RKO (cell line): ENCODE results near the gene LSM10.

Experiments
- DNase-seq: peaks from one replicate; pipeline ENCODE4 v3.0.0-alpha.2; 2016; ENCODE audit warnings: low spot score

Gene LSM10

DNA sequence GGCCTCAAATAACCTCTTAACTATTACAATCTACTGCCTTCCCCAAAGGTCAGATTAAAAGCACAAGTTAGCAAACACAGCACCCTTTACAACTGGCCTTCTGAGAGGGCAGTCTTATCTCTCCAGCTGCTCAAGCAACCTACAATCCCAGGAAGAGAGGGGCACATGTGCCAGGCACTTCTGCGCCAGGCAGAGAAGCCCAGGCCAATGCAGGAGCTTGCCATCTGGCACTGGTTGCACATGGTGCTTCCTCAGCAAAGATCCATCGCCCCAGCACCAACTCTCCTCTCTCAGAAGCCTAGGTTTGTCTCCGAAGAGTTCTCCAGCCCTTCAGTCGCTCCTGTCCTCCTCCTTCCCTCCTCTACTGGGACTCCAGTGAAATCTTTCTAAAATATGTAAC is 14.5 kb downstream of the LSM10 start:
- DNase-seq: no peak

DNA sequence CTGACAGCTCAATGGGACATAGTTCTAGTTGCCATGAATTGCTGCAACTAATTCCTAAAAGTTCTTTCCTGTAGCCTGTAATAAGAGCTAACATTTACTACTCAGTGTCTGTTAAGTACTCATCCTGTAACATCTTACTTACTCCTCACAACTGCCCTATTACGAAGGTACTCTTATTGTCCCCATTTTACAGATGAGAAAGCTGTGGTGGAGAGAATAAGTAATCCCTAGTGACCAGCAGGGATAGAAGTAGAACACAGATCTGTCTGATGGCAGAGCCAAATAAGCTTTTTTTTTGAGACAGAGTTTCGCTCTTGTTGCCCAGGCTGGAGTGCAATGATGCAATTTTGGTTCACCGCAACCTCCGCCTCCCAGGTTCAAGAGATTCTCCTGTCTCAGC is 15.0 kb downstream of the LSM10 start:
- DNase-seq: no peak

DNA sequence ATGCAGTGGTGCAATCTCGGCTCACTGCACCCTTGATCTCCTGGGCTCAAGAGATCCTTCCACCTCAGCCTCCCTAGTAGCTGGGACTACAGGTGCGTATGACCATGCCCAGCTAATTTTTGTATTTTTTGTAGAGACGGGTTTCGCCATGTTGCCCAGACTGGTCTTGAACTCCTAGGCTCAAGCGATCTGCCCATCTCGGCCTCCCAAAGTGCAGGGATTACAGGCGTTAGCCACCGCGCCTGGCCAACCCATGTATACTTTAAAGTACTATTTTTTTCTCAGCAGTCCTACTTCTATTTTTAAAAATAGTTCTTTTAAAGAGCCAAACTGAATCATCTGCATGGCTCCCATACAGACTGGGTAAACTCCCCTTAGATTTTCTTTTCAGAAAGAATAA is 15.5 kb downstream of the LSM10 start:
- no peak for DNase-seq

DNA sequence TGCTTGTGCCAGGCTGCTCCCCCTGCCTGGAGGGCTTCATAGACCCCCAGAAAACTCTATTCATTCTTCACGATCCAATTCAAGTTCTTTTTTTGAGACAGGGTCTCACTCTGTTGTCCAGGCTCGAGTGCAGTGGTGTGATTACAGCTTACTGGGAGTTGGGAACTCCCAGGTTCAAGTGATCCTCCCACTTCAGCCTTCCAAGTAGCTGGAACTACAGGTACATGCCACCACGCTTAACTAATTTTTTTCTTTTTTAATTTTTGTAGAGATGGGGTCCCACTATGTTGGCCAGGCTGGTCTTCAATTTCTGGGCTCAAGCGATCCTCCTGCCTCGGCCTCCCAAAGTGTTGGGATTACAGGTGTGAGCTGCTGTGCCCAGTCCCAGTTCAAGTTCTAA is 16.3 kb downstream of the LSM10 start:
- no peak for DNase-seq

DNA sequence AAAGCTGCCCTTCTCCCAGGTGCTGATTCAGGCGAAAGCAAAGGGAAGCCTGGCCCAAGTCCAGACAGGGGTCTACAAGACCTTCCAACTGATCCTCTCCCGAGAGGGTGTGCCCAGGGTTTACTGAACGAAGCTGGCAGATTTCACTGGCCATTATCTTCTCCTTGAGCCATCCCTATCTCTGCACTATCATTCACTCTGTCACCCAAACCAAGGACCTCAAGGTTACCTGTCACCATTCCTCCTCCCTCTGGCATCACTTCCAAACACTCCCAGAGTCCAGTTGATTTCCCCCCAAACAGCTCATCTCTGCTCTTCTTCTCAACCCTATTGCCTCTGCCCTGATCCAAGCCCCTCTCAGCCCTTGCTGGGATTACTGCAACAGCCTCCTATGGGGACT is 16.9 kb downstream of the LSM10 start:
- DNase-seq: no peak

DNA sequence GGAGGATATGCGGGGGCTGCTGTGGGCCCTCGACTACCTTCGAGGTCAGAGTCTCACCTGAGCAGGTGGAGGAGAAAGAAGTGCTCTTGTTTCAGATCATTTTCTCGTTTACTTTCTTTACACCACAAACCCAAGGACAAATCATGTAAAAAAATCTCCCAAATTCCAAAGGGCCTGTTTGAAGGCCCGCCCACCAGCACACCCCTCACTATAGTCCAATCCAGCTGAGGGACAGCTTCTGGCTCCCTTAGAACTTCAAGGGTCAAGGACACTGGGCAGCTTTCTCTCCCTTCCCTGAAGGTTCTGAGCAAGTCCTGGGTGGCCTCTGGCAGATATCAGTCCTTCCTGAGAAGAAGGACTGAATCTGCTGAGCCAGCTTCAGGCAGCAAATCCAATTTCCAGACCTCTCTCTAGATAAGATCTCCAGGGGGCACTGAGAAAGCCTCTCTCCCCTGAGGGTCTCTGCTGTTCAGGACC is 17.5 kb downstream of the LSM10 start:
- DNase-seq: no peak

DNA sequence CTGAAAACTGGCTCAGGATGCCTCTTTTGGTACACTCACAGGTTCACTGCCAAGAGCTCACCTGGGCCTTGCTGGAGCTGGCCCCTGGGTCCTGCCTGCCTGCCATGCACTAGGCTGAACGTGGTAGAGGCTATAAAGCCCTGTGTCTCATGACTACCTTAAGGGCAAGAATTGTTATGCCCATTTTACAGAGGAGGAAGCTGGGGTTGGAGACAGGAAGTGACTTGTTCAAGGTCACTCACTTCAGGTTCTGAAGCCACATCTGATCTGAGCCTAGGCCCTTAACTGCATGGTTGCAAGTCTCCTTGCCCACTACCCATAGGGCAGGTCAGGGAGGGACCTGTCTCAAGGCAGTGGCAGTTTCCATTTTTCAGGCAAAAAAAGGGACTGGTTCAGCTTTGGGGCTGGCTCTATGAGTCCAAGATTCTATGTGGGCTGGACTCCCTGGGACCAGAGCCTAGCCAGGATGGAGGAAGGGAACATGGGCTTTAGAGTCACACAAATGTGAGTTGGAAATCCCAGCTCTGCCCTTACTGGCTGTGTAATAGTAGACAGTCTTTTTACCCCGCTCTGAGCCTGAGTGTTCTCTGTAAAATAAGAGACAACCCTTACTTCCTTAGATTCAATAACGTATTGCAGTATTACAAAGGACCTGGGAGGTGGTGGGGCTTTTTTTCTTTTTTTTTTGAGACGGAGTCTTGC is 19.8 kb downstream of the LSM10 start:
- no peak for DNase-seq

DNA sequence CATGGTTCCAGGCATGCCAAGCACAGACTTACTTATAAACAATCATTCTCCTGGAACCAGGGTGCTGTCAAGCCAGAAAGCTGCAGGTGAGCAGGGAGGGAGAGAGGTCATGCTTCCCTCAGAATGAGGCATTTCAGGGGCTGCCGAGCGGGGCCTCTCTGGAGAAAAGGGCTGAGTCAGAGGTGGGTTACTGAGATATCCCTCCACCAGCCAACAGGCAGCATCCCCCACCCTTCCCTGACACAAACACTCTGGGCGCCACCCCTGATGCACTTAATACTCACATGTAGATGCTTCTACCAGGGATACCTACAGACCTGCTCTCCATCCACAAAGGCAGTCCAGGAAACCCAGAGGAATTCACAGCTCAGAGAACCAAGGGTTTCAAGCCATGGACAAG is 25.1 kb downstream of the LSM10 start:
- DNase-seq: no peak

DNA sequence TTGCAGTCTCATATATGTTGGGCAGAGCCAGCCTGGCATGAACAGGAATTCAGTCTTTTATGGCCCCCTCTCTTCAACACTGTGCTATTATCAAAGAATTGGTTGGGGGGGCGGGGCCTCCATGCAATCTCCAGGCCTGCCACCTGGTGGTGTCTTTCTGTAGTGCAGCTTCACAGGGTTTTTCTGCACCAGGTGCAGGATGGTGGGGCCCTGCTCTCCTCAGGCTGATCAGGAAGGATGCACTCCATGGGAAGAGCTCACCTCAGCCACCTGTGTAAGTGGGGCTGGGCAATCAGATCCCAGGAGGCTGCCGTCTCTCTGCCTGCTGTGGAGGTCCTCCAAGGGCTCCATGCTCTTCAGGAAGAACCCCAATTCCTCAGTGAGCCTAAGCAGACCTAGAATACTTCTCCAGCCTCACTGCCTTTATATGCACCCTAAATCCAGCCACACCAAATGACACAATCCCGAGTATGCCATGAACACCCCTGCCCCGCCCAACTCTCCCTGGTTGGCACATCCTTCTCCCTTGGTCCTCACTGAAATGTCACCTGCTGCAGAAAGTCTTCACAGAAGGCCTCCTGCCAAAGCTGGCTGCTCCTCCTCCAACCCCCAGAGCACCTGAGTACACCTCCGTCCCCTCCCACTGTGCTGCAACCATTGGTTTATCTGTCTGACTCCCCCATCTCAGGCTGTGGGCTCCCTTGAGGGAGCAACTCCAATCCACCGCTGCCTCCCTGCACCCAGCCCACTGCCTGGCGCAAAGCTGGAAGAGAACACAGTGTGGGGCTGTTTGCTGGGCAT is 28.4 kb downstream of the LSM10 start:
- DNase-seq: peak; percentile 60

DNA sequence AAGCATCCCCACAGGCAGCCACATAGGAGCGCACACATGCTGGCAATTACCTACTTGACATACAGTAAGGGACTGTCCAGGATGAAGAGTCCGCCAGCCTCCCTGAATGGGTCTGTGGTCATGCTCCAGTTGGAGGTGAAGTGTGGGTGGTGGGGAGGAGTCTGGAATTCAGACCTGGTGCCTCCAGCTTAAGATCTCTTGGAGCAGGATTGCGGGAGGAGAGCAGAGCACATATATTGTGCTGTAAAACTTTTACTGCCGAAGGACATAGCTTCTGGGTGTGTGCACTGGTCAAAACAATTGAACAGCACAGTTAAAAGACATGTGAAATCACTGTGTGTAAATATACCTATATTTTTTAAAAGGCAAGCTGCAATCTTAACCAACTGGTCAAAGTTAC is 29.9 kb downstream of the LSM10 start:
- no peak for DNase-seq

DNA sequence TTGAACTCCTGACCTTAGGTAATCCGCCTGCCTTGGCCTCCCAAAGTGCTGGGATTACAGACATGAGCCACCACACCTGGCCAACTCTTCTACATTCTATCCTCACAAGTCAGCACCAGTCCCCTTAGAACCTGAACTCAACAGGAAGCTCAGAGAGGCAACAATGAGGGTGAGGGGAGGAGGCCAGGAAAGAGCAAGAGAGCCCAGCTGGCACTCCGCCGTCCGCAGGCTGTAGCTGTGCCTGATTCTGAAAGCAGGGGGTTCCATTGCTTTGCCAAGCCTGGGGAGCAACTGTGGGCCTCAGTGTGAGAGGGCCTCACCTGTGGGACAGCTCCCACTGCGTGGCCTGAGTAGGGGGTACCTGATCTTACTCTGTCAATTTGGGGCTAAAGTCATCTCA is 30.6 kb downstream of the LSM10 start:
- no peak for DNase-seq

DNA sequence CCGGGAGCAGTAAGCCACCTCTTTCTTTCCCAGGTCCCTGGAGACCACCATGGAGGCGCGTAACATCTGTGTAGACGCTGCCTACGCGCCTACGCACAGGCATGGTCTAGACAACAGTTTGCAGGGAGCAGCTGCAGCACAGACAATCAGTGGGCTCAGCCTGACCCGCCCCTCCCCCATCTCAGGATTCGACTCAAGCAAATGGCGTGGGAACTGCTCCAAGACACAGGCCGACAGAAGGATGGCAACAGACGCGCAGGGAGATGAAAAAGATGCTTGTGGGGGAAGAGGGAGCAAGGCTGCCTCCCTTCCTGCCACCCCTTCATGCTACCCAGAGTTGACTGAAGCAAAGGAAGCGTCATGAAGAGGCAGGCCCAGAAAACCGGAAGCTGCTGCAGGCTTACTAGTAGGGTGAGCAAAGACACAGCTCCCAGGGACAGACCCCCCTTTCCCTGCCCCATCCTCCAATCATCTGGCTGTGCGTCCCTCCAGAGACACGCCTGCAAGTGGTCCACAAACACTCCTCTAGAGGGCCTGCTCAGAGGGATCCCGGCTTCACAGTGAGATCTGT is 31.5 kb downstream of the LSM10 start:
- DNase-seq: no peak

DNA sequence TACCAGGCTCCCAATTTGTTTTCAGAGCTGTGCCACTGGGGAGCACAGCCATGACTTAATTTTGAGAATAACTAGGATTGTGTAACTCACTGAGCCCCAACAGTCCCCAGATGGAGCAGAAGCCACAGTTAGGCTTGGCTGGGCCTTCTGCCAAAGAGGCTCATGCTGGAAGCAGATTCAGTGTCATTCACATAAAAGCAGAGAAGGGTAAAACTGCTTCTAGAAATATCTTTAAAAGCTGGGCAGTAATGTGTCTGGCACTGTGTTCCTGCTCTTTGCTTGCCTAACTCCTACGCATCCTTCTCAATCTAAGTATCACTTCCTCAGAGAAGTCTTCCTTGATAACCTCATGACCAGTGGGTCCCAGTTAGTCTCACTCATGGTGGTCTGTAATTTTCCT is 32.3 kb downstream of the LSM10 start:
- DNase-seq: no peak

DNA sequence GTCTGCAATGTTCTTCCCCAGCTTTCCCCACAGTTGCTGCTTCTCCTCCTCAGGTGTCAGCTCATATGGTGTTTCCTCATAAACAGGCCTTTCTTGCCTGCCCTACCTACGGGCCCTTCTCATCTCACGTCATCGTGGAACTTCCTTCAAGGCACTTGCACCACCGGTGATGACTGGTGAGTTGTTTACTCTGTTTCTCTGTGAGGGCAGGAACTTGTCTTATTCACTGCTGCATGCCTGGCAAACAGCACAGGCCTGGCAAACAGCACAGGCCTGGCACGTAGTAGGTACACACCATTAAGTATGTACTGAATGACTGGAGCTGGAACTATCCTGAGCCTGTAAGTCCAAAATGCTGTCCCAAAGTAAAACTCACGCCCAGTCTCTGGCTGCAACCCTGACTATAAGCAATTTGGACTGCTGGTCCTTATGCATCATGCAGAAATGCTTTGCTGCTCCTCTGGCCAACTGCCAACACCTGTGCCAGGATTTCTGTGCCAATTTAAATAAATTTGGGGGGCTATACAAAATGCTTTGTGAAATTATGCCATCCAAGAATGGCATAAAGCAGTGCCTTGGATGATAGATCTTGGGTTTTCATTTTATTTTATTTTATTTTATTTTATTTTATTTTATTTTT is 37.7 kb downstream of the LSM10 start:
- no peak for DNase-seq

DNA sequence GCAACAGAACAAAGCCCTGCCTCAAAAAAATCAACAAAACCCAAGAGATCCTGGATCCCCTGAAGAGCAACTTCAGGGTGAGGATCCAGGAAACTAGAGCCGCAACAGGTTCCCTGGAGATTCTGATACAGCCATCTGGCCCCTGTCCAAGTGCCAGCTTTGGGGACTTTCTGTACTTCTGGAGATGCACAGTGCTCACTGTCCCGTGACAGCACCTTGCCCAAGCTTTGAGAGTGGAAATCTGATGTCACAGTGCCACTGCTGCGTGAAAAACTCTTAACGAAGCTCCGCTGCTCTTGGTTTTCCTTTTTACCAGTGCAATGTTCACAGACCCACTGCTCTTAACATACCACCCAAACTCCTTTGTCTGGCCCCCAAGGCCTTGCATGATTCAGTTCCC is 38.3 kb downstream of the LSM10 start:
- DNase-seq: no peak

DNA sequence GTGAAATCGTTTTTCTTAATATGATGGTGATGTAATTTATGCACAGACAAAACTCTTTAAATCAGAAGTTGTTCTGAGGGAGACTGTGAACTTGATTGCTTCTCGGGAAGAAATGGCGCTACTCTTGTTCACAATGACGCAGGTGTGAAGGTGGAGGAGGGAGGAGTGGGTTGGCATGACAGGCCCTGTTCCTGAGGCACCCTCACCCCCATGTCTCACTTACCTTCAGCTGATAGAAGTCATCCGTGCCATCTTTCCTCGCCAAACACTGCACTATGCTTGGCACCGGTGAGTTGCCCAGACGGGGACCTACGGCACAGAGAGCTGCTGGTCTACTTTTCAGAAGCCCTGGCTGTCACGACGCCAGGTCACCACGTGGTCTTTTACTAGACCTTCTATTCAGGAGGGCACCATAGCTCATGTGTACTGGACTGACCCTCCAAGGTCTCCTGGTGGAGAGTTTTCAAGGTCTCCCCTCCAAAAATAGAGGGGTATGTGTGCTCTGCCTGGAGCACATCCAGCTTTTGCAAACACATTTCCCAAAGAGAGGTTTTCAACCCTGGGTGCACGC is 39.1 kb downstream of the LSM10 start:
- no peak for DNase-seq

DNA sequence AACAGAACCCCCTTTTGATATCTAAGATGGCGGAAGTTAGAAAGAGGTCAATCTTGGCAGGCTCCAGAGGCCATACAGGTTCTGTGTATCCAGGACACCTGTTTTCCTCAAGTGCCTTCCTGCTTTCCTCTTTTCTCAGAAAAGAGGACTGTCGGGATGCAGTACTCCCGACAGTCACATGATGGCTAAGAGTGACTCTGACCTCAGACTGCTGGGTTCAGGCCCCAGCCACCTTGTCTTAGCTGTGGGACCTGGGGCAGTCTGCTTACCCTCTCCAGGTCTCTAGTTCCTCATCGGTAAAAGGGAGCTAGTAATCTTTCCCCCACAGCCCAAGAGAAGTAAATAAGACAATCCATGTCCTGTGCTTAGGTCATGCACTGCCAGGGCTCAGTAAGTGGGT is 41.9 kb downstream of the LSM10 start:
- DNase-seq: no peak

DNA sequence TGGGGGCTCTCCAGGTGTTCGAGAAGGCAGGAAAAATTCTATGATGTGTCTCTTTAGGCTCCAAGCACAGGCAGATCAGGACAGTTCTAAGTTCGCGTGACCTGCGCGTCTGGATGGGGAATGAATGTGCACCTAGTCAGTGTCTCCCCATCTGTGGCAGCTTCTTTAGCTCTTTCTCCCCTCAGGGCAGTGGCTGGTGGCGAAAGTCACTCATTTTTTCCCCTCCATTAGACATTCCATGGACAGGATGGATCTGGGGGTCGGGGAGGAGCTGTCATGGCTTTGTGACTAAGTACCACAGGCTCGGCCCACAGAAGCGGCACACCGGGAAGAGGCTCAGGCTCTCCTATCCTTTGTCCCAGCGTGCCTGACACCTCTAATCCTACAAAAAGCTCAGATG is 43.2 kb downstream of the LSM10 start:
- DNase-seq: no peak

DNA sequence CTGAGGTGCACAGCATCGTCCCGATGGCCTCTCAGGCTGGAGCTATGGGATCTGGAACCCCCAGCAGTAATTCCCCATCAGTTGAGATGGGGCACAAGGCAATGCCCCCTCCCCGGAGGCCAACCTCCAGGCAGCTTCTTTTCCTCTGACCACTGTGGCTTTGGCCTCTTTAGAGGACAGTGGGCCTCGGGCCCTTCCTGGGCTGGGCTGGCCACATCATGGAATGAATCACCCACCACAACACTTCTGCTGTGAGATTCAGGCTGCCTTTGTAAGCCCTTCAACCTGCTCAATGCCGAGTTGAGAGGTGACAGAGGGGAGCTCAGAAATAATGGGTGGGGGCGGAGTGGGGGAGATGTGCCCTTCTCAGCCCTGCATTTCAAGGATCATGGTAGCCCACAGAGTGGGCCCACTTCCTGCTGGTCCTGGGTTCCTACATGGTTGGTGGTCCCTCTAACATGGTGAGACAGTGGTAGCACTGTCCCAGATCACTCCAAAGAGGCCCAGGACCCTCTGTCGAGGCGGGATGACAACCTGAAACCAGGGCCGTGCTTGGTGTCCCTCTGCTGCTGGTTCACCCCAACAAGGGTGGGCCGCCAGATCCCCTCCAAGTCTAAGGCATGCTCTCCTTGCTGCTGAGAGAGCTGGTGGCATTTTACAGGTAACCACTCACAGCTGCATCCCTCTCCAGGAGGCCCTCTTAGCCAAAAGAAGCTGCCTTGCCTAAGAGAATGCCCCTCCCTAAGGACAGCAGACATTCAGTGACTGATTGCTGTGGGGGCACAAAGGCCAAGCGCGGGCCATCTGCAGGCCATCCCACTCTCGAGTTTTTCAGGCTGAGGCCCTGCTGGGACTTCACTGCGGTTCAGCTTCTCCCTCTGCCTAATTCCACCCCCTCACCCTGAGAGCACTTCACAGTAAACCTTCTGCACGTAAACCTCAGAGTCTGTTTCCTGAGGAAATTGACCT is 44.5 kb downstream of the LSM10 start:
- DNase-seq: no peak

DNA sequence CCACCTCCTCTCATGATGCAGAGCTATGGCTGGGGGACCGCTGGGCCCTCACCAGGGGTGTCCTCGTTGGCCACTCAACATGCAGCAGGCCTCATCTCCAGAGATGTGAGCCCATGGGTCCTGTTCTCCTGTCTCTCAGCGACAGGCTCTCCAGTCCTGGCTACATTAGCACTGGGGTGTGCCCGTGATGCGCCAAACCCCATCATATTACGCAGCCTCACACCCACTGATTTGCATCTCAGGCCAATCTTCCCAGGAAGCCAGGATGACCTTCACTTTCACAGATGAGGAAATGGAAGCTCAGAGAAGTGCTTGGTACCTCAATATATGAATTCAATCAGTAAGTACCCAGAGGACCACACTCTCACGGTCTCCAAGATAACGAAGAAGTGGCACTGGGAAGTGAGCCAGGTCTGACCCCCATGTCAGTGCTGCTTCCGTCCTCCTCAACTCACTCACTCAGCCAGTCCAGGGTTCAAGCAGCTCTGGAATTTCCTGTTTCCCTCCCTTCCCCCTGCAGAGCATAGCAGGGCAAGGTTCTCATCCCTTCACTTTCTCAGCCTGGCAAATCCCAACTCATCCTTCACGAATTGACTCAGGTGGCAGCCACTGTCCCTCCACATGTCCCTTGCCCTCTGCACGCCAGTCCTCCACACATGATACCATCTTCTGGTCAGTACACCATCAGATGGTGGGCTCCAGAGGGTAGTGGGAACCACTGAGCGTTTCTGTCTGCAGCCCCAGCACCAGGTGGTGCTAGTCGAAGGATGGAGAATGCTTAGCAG is 45.4 kb downstream of the LSM10 start:
- no peak for DNase-seq
